Aorta (tissue), 5 donors: ENCODE measurements around the gene CNDP1. TPM values are rescaled to one million over a fixed set of nuclear protein-coding genes. Genes with fewer than 3 reads are reported as not detected.

Experiments used
- ATAC-seq: fragments of 200-7000 bp; cut with Tn5 transposase; one replicate; pipeline ENCODE4 v1.9.1; 2022; ENCODE audit warnings: moderate library complexity; ENCODE audit not compliant: low FRiP score
- DNase-seq, 2 donors: peaks; one replicate each; pipeline ENCODE4 v3.0.0-alpha.2; 2020
- H3K27ac ChIP-seq, 2 donors: one replicate each; pipeline ENCODE4 v1.5.1; 2013; ENCODE audit warnings: low read length in 2 of 2, mild to moderate bottlenecking in 2 of 2, moderate library complexity in 2 of 2, control low read depth in 1 of 2, inconsistent platforms in 1 of 2, low read depth in 1 of 2
- H3K27me3 ChIP-seq, 2 donors: one replicate each; pipeline ENCODE4 v1.6.1; 2013; ENCODE audit warnings: control low read depth in 1 of 2, low read length in 1 of 2, mild to moderate bottlenecking in 1 of 2, moderate library complexity in 1 of 2; ENCODE audit not compliant: insufficient read depth in 2 of 2, control insufficient read depth in 1 of 2
- H3K36me3 ChIP-seq, 2 donors: one replicate each; pipeline ENCODE4 v1.6.1; 2013; ENCODE audit warnings: control low read depth in 1 of 2, low read length in 1 of 2, mild to moderate bottlenecking in 1 of 2; ENCODE audit not compliant: insufficient read depth in 2 of 2, control insufficient read depth in 1 of 2
- H3K4me1 ChIP-seq, 2 donors: one replicate each; pipeline ENCODE4 v1.6.1; 2013; ENCODE audit warnings: low read length in 2 of 2, control low read depth in 1 of 2, mild to moderate bottlenecking in 1 of 2, moderate library complexity in 1 of 2; ENCODE audit not compliant: insufficient read depth in 2 of 2, control insufficient read depth in 1 of 2
- H3K4me3 ChIP-seq, 2 donors: one replicate each; pipeline ENCODE4 v1.5.1; 2013; ENCODE audit warnings: low read length in 2 of 2, control low read depth in 1 of 2, mild to moderate bottlenecking in 1 of 2
- H3K9me3 ChIP-seq: one replicate; pipeline ENCODE4 v1.6.1; 2013; ENCODE audit warnings: mild to moderate bottlenecking, low read length; ENCODE audit not compliant: control insufficient read depth
- WGBS, 2 donors: extraction: QIAGEN DNeasy Blood & Tissue Kit; methylation state at CpG; one replicate each; pipeline ENCODE4 v1.1.7; 2013; 5-methylcytosine and 5-hydroxymethylcytosine counted together
- intact Hi-C, 2 donors: fragments of 100-400 bp; cut with DNase I; formaldehyde crosslinking; loops; one replicate each; pipeline versions ENCODE4 v1.14.2 to v1.15.0; 2022
- polyA plus RNA-seq, 2 donors: library from polyadenylated mRNA; stranded (reverse); fragments of 200-250 nt; gene quantifications; one replicate each; pipeline ENCODE4 v1.2.3, GENCODE V29; 2013
- total RNA-seq, 2 donors: library from RNA; stranded (reverse); fragmentation: NEBNext Ultra II Directional; extraction: Animal tissue kit (Norgen Biotek cat#: 25700); gene quantifications; one replicate each; pipeline ENCODE4 v1.2.1, GENCODE V29; 2021
- donor health status: healthy with polysubstance abuse.
- donor health status: Bipolar disorder and iron deficiency.
- donor health status: DM: no; HTN: no; CAD: no.
- donor health status: DM: no; HTN: no; CAD: no.
- donor health status: DM: yes; HTN: yes; CAD: no.

CNDP1 gene
- total and polyA plus RNA-seq, 4 donors: 0.49 to 5.4 TPM; not detected in 2

- Histone ChIP-seq H3K9me3 (no peaks in the 10 kb centered on the region), H3K27me3 (no peaks in the 10 kb centered on the region), H3K27ac (peak within 1 kb of the TSS in 1 of 2 donors; percentile 32), H3K36me3 (no peaks in the 10 kb centered on the region), H3K4me1 (no peaks in the 10 kb centered on the region), H3K4me3 (peak within 1 kb of the TSS; percentile 47 to 57)
- peak; percentile 100 for DNase-seq
- 0% methylated on average over 51 to 71 of the region's 71 CpGs for WGBS, 2 donors
- intact Hi-C loops: loop anchor here (1.0 to 10.0 kb wide), 8 partner anchors 51 to 351 kb away; partner anchors contain the start of genes FBXO15 (in 2 of the 2), TIMM21 (in 2 of the 2), CYB5A (in 1 of the 2) and ZNF407 (in 1 of the 2)
- peak; percentile 99 for ATAC-seq
Observed at GRCh38 chr18:74495581-74496507, 38.5 kb upstream of the CNDP1 start, which contains the start of gene CNDP2. Gene CNDP2, plus strand, starts transcription at chr18:74496363. Its CDS starts 3,611 bp downstream, at chr18:74499974.

GRCh38 chr18:74496508-74497323 is 37.6 kb upstream of the CNDP1 start:
- Histone ChIP-seq H3K36me3 (peaks cover 0 to 2% of the 10 kb centered on the region in 2 donors), H3K27ac (peak overlapping the region in 1 of 2 donors; percentile 32), H3K27me3 (no peaks in the 10 kb centered on the region), H3K4me3 (peak overlapping the region; percentile 47 to 57), H3K4me1 (no peaks in the 10 kb centered on the region), H3K9me3 (no peaks in the 10 kb centered on the region)
- DNase-seq (peak; percentile 73 to 88), ATAC-seq (peak; percentile 66)
- 3 to 4% methylated on average over 46 to 48 of the region's 48 CpGs for WGBS, 2 donors
- intact Hi-C loops: loop anchor here (1.0 to 10.0 kb wide), 8 partner anchors 51 to 352 kb away; partner anchors contain the start of genes FBXO15 (in 2 of the 2), TIMM21 (in 2 of the 2), CYB5A (in 1 of the 2) and ZNF407 (in 1 of the 2)

GRCh38 chr18:74497324-74497676 is 37.0 kb upstream of the CNDP1 start:
- no peak for DNase-seq
- H3K27ac ChIP-seq: no peak overlapping the region
- no peak for ATAC-seq
- no peak overlapping the region for H3K4me3 ChIP-seq
- no peaks in the 10 kb centered on the region for H3K4me1 ChIP-seq
- no peaks in the 10 kb centered on the region for H3K9me3 ChIP-seq
- intact Hi-C loops: loop anchor here (2.0 to 10.0 kb wide), 7 partner anchors 50 to 352 kb away; partner anchors contain the start of genes FBXO15 (in 2 of the 2), TIMM21 (in 2 of the 2), CYB5A (in 1 of the 2) and ZNF407 (in 1 of the 2)
- peaks cover 0 to 2% of the 10 kb centered on the region in 2 donors for H3K36me3 ChIP-seq
- 94 to 97% methylated on average over 8 of the region's 8 CpGs for WGBS, 2 donors
- no peaks in the 10 kb centered on the region for H3K27me3 ChIP-seq

GRCh38 chr18:74497778-74498177 is 36.5 kb upstream of the CNDP1 start:
- DNase-seq (no peak), ATAC-seq (no peak)
- WGBS, 2 donors: 91 to 92% methylated on average over 3 of the region's 3 CpGs
- no peaks in the 10 kb centered on the region for H3K4me1 ChIP-seq
- no peaks in the 10 kb centered on the region for H3K27me3 ChIP-seq
- H3K4me3 ChIP-seq: no peak overlapping the region
- no peak overlapping the region for H3K27ac ChIP-seq
- intact Hi-C loops: loop anchor here (2.0 to 10.0 kb wide), 7 partner anchors 50 to 353 kb away; partner anchors contain the start of genes FBXO15 (in 2 of the 2), TIMM21 (in 2 of the 2), CYB5A (in 1 of the 2) and ZNF407 (in 1 of the 2)
- H3K36me3 ChIP-seq: peaks cover 0 to 2% of the 10 kb centered on the region in 2 donors
- H3K9me3 ChIP-seq: no peaks in the 10 kb centered on the region

GRCh38 chr18:74498712-74499627 is 35.3 kb upstream of the CNDP1 start:
- H3K4me3 ChIP-seq: no peak overlapping the region
- no peaks in the 10 kb centered on the region for H3K9me3 ChIP-seq
- no peak overlapping the region for H3K27ac ChIP-seq
- DNase-seq (peak in 1 of 2 donors; percentile 81), ATAC-seq (no peak)
- H3K36me3 ChIP-seq: peaks cover 0 to 2% of the 10 kb centered on the region in 2 donors
- 87 to 90% methylated on average over 14 of the region's 14 CpGs for WGBS, 2 donors
- intact Hi-C loops: loop anchor here (5.0 to 10.0 kb wide), 6 partner anchors 48 to 354 kb away; partner anchors contain the start of genes FBXO15 (in 2 of the 2), TIMM21 (in 2 of the 2), CYB5A (in 1 of the 2) and ZNF407 (in 1 of the 2)
- H3K27me3 ChIP-seq: no peaks in the 10 kb centered on the region
- no peaks in the 10 kb centered on the region for H3K4me1 ChIP-seq

GRCh38 chr18:74499633-74500032 is 34.7 kb upstream of the CNDP1 start:
- WGBS, 2 donors: 78 to 80% methylated on average over 9 of the region's 9 CpGs
- Histone ChIP-seq H3K27me3 (no peaks in the 10 kb centered on the region), H3K36me3 (peaks cover 0 to 2% of the 10 kb centered on the region in 2 donors), H3K4me3 (no peak overlapping the region), H3K9me3 (no peaks in the 10 kb centered on the region), H3K4me1 (no peaks in the 10 kb centered on the region), H3K27ac (no peak overlapping the region)
- intact Hi-C loops: loop anchor here (5.0 to 10.0 kb wide), 6 partner anchors 48 to 355 kb away; partner anchors contain the start of genes FBXO15 (in 2 of the 2), TIMM21 (in 2 of the 2), CYB5A (in 1 of the 2) and ZNF407 (in 1 of the 2)
- ATAC-seq: no peak
- peak in 1 of 2 donors; percentile 90 for DNase-seq

- intact Hi-C loops: no loop called here
- Histone ChIP-seq H3K4me3 (no peak overlapping the region), H3K36me3 (peaks cover 0 to 2% of the 10 kb centered on the region in 2 donors), H3K27me3 (no peaks in the 10 kb centered on the region), H3K9me3 (no peaks in the 10 kb centered on the region), H3K27ac (no peak overlapping the region), H3K4me1 (no peaks in the 10 kb centered on the region)
- WGBS, 2 donors: 87 to 90% methylated on average over 5 to 6 of the region's 6 CpGs
- DNase-seq: no peak
- no peak for ATAC-seq
Observed at GRCh38 chr18:74500372-74500771, 33.9 kb upstream of the CNDP1 start.
